Heart left ventricle (tissue), 13 donors: ENCODE measurements around the gene ABL2.
"Not testable (repeated sequence)": the region's sequence is repeated elsewhere in the genome, so short reads cannot be mapped to it uniquely, and the experiment has no call there.

Experiments
- CTCF ChIP-seq, 12 donors: fragments of 200-600 bp; sonication (generic) in 4 of 12; IDR thresholded peaks; one replicate each; pipeline versions ENCODE4 v1.5.0 to v1.8.0; 2018 to 2022; ENCODE audit warnings: antibody characterized with exemption in 12 of 12, mild to moderate bottlenecking in 5 of 12
- POLR2A ChIP-seq, 2 donors: fragments of 450-650 bp; IDR thresholded peaks; one replicate each; pipeline ENCODE4 v1.6.1; 2017; ENCODE audit warnings: antibody characterized with exemption in 2 of 2, mild to moderate bottlenecking in 2 of 2, moderate library complexity in 2 of 2
- donor health status: ischemic (EF 13 %, LVEDD 7.1; RV severe dilation, severe dysfunction).
- donor health status: DM: no; HTN: yes; CAD: no.
- donor health status: DM: no; HTN: no; CAD: no.
- donor health status: ischemic (EF 25% LVEDD 6.9; RV normal size, moderate dysfunction).
- donor health status: ischemic (EF 25% LVEDD 5.7; RV mildly dilated, moderate dysfunction).
- donor health status: ischemic (EF 35%, LVEDD 5.7; RV mildly dilated, moderate dysfunction).
- donor health status: nonischemic (EF 11% LVEDD 7.7; RV severe dilation, severe dysfunction).
- donor health status: DM: yes; HTN: yes; CAD: no.
- donor health status: PGD.
- donor health status: ischemic (EF 29% LVEDD 5.4; RV normal size, mild dysfunction).
- donor health status: nonischemic (EF 23%, LVEDD 6.1; RV moderate dilation, normal function).

- not testable (repeated sequence) for TF ChIP-seq CTCF, POLR2A (IDR thresholded peaks at IDR 0.05)
Observed at GRCh38 chr1:179135168-179135567, 94.3 kb downstream of the ABL2 start.
